NCI-H226 (cell line): ENCODE data around the gene BTBD9.

ENCODE experiments used
- DNase-seq: peaks from one replicate; pipeline ENCODE4 v3.0.0-alpha.2; 2015

Gene BTBD9

DNA sequence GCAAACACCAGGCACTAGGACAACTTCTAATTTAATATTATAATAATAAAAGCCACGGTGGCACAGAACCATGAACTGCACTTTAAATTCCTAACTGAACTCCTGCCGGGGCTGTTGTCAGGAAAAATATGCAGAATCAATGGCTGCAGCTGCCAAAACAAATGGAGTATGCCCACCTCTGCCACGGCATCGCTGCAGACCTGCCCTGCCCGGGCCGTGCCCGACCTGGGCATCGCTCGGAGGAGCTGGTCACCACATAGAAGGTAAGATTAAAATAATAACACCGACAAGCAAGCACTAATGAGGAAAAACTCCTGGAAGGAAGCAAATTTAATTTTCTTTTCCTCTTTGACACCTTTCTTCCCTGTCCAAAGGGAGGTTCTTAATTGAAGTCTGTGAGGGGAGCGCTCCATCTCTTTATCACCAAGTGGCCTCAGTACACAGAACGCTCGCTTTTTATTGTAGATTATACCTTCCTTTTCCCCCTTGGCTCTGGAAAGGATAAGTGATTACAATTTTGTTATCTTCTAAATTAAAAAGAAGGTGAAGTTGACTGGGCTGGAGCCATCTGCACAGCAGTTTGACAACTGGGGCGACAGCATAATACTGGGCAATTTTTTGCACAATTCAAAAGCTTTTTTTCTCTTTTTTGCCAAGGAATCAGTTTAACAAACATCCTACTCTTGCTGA lies 468.9 kb downstream of the BTBD9 start:
- DNase-seq = no peak

DNA sequence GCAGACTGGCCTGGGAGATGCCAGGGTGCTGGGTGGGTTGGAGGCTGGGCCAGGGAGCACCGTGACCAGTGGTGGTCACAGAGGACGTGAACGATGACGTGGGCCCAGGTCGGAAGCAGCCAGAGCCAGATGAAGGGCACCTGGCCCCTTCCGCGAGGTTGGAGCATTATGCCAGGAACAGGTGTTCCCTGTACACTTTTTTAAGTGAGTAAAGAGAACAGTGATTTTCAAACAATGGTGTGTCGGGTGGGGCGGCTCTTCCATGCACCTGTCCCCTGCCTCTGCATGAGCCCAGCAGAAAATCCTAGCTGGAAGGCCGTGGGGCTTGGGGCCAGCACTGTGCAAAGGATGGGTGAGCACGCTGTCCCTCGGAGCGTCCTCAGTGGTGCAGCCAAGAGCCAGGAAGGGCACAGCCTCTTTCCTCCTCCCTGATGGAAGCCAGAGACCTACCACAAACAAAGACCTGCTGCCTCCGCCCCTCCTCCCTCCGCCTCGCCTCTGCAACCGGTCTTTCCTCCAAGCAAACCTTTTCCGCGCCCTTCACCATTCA lies 469.7 kb downstream of the BTBD9 start:
- DNase-seq = no peak

DNA sequence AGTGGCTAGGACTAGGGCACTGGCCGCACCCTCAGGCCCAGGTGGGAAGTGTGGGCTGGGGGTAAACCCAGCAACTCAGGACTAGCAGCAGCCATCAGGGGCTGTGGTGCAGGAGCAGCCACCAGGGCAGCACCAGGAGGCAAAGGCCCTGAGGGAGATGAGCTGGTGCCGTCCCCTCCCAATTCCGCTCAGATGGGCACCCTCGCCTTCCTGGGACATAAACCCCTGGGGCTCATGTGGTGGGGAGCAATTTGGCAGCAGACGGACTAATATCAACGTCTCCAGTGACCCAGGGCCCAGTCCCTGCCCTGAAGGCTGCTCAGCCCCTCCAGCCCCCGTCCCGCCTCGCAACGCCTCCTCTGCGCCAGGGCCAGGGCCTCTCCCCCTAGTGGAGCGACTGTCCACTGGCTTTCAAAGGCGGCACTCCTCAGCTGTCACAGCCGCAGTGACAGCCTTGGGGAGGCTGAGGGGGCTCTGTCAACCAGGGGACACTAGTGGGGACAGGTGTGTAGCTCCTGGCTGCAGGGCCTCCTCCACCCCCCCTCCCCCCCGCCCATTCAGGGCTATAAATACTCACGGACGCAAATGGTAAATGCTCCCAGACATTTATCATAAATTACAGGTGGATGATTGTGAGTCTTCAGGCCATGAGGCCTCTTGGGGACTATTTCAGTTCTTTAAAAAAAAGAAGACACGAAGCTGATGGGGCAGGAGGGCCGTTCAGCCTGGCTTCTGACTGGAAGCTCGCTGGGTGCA lies 470.3 kb downstream of the BTBD9 start:
- DNase-seq = no peak

DNA sequence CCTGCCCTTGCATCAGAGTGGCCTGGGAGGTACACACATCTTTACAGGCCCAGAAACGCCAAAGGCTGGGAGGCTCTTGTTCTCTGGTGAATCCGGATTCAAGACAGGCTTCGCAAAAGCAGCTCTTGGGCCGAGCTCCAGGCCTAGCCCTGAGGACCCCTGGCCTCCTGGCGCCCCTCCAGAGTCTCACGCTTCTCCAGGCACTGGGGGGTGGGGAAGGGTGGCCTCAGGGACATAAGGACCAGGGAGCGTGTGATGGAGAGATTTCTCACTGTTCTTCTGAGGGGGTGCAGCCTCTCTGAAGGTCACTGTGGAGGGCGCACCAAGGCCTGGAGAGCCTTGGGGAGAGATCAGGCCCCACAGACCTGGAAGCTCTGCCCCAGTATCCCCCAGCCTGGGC lies 471.0 kb downstream of the BTBD9 start:
- DNase-seq = no peak

DNA sequence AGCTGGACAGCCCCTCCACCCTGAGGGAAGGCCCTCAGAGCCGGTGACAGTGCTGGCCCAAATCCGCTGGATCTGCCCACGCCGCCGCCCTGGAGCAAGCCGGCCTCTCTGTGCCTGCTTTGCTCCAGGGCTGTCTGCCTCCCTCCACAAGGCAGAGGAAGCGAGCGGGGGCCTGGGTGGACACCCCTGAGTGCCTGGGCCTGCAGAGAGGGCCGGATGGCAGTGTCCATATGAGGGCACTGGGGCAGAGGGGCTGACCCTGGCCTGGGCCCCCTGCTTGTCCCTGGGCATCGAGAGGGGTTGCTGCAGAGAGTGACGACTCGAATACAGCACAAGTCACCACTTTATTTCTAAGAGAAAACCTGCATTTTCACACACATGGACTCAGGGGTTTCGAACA lies 471.6 kb downstream of the BTBD9 start:
- no peak for DNase-seq

DNA sequence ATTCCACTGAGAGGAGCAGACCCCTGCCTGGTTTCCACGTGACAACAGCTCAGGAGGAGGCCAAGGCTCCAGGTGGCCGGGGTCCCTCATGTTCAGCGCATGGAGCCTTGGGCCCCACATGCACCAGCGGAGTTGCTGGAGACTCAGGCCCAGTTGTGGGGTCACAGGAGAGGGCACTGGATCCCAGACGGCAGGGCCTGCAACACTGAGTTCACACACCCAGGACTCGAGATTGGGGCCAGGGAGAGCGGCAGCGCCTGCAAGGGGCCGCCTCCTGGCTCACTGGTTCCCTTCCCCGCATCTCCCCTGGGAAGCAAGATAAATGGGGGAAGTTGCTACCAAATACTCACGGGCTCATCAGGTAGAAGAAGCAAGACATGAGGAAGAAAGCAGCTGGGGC lies 472.1 kb downstream of the BTBD9 start:
- DNase-seq = no peak

DNA sequence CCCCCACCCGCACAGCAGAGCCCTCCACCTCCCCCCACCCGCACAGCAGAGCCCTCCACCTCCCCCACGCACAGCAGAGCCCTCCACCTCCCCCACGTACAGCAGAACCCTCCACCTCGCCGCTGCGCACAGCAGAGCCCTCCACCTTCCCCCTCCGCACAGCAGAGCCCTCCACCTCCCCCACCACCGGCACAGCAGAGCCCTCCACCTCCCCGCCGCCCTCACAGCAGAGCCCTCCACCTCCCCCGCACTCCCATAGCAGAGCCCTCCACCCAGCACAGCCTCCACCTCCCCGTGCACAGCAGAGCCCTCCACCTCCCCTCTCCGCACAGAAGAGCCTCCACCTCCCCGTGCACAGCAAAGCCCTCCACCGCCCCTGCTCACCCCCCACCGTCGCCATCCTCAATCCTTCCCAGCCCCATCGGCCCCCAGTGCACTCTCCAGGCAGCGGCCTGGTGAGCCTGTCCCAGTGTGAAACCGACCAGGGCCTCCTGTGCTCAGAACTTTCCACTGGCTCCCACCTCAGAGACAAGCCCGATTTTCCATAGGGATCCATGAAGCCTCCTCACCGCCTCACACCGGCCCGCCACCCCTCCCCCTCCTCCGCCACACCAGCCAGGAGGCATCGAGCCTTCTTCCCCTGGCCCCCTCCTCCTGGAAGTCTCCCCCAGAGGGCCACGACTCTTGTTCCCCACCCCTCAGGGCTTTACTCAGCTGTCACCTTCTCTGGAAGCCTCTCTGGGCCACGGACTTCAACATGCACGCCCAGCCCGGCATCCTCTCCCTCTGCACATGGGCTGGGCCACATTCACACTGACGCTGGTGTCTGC lies 473.1 kb downstream of the BTBD9 start:
- no peak for DNase-seq

DNA sequence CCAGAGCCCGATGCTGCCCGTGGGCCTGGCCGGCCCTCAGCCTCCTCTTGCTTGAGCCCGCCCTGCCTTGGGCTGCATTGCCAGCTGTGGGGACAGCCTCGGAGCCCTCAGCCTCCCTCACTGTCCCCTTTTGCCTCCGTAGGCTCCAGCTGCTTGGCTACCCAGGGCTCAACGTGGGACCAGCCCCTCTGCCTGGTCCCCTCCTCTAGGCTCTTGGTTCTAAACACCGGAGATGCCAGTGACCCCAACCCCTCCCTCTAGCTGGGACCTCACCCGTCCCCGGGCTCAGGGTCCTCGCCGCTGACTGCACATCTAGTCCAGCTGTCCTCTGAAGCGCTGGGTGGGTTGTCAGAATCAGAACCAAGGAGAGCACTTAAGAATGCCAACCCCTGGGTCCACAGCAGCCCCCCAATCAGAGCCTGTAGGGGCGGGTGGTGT lies 475.0 kb downstream of the BTBD9 start:
- no peak for DNase-seq

DNA sequence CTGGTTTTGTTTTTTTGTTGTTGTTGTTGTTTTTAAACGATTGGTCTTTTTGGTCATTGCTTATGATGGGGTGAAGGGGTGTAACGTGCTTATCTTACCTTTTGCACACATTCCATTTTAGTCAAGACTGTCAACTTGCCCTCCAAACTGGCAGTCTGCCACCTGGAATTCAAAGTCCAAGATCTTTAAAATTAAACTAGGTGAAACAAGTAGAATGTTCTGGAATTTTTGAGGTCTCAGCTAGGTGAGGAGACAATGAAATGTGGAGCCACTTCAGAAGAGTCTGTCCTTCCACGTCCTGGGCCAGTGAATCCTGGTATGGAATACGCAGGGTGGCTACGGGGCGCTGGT lies 475.6 kb downstream of the BTBD9 start:
- DNase-seq = no peak

DNA sequence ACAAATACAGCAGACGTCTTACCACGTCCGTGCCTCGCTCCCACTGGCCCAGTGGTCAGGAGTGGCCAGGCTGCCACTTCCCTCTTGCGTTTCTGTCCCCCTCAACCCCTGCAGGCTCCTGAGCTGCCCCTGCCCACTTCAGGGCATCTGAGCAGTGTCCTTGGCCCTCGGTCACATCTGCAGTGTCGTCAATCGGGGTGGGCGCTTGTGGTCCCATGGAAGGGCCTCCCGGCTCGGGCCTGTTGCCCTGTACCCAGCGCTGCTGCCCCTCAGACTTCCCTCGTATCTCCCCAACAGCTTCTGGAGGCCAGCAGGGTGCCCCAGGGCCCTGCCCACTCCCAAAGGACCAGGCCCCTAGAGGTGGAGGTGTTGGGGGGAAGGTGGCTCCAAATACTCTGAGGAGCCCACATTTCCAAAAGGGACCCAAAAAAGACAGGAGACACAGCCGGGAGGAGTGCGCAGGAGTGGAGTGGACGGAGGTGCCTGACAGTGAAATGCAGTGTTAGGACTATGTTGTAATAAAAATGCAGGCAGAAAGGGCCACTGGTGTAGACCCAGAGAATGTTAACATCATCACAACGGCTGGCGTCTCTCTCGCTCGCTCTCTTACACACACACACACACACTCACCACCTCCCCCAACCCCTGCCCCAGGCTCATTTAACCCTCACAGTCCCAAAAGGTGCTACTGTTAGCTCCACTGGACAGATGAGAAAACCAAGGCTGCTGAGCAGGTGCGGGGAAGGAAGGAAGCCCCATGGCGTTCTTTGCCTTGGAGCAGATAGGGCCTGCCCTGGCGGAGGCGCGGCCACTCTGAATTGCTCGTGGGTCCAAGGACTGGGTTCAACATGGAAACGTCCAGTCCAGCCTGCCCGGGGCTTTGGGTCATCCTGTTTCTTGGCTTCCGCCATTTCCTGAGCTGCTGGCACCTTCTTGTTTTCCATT lies 476.3 kb downstream of the BTBD9 start:
- no peak for DNase-seq

DNA sequence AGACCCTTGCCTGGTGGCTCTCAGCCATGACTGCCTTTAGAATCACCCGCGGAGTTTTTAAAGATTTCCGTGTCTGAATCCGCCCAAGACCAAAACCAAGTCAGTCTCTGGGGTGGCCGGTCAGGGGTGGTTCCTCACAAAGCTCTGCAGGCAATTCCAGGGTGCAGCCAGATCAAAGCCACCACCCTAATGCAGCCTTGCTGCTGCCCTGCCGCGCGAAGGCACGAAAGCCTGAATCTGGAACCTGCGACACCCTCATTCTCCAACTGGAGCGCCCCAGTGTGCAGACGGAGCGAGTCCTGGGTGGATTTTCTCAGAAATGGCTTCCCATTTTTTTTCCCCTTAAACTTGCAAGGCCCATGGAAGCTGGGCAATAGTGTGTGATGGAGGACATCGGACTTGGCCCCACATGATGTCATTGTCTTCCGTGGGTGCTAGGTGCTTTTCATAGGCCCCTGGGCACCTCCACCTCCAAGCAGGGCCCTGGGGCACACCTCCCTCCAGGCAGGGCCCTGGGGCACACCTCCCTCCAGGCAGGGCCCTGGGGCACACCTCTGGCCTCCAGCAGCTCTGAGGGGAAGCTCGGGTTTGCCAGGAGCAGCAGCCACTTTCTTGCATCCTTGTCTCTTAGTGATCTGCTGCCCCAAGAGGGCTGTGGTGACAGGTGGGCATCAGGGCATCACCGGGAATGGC lies 477.1 kb downstream of the BTBD9 start:
- DNase-seq = no peak

DNA sequence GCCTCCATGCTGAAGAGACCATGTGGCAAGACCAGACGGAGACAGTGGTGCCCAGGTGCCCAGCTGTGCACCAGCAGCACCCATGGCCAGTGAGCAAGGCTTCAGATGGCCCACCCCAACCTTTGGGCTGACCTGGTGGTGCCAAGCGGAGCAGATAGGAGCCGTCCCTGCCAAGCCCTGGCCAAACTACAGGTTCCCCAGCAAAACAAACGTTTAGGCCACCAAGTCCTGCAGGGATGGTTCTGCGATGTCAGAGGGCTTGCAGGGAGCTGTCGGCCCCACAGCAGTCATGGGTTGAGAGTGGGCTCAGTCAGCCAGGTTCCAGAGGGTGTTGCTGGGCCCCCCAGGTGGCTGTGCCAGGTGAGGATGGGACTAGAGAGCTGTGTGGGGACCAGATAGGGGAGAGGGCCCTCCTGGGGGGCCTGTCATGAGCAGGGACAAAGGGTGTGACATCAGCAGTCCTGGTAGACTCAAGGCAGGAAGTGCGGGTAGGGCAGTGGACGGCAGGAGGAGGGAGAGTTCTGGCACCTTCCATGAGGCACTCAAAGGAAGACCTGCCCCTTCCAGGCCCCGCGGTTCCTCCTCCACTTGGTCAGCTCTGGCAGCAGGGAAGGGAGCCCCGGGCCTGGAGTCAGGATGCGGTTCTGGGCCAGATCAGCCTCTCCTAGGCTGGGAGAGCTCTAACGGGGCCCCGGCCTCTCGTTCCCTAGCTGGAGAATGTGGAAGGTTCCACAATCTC lies 477.8 kb downstream of the BTBD9 start:
- DNase-seq = no peak

DNA sequence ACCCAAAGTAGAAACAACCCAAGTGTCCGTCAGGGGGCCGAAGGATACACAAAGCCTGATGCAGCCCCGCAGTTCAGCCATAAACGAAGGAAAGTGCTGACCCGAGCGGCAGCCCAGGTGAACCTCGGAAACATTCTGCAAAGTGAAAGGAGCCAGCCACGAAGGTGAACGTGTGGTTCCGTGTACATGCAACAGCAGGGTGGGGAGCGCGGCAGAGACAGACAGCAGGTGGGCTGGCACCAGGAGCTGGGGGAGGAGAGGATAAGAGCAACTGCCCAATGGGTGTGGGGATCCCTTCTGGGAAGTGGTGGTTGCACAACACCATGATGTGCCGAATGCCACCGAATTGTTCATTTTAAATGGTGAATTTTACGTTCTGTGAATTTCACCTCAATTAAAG lies 478.4 kb downstream of the BTBD9 start:
- no peak for DNase-seq

DNA sequence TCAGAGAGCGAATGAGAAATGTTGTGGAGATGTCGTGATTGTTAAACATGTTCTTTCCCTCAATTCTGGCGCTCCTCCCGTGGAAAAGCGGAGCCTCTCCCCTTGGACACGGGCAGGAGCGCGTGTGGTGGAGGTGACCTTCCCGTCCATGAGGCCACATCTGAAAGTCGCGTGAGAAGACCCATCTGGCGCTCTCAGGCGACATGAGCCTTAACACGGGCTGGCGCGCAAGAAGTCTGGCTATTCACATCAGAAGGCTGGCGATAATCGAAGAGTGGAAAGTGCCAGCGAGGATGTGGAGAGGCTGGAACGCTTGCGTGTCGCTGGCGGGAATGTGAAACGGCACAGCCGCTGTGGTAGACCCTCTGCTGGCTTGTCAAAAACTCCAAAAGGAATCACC lies 478.9 kb downstream of the BTBD9 start:
- DNase-seq = no peak

DNA sequence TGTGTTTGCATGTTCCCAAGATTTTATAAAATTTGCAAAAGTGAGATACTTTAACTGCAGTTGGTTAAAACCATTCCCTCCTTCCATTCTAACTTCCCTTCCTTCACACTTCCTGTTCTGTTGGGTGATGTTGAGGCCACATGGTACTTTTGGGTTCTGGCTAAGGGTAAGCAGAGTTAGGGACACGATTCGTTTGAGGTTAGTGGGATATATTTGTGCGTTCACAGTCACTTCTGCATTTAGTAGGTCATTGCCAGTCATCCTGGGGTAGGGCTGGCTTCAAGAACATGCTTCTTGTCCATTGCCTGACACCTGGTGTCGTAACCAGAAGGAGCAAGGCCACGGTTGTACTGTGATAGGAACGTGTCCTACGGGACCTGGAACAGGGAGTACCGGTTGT lies 480.1 kb downstream of the BTBD9 start:
- DNase-seq = no peak

DNA sequence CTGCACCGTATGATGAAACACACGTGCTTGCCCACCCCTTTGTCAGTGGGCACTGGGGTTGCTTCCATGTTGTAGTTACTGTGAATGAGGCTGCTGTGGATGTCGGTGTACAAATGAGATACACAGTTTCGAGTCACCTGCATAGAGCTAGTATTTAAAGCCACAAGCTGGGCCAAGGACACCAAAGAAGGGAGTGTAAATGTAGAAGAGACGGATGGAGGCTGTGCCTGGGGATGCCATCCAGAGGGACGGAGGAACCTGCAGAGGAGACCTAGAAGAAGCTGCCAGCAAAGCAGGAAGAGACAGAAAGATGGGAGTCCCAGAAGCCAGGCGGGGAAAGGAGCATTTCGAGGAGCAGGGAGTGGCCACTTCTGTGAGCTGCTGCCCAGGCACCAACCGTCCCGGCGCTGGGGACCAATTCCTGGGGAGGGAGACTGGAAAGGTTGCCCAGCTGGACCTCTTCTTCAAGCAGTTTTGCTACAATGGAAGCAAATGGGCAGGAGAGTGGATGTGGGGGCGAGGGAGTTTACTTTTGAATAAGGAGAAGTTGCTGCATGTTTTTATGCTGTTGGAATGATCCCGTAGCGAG lies 480.9 kb downstream of the BTBD9 start:
- no peak for DNase-seq

DNA sequence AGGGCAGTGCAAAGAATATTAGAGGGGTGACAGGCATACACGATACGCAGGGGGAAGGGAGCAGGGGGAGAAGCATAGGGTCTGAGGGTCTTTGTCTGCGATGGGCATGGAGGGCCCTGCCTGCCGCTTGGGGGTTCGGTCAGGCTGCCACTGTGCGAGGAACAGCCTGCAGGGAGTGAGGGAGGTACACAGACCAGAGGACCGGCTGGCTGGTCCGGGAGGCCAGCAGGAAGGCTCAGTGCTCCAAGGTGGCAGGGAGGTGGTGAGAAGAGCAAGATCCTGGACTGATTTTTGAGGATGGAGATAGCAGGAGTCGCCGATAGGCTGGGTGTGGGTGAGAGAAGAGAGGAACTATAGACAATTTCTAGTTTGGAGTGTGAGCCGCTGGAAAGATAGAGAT lies 481.8 kb downstream of the BTBD9 start:
- DNase-seq = no peak

DNA sequence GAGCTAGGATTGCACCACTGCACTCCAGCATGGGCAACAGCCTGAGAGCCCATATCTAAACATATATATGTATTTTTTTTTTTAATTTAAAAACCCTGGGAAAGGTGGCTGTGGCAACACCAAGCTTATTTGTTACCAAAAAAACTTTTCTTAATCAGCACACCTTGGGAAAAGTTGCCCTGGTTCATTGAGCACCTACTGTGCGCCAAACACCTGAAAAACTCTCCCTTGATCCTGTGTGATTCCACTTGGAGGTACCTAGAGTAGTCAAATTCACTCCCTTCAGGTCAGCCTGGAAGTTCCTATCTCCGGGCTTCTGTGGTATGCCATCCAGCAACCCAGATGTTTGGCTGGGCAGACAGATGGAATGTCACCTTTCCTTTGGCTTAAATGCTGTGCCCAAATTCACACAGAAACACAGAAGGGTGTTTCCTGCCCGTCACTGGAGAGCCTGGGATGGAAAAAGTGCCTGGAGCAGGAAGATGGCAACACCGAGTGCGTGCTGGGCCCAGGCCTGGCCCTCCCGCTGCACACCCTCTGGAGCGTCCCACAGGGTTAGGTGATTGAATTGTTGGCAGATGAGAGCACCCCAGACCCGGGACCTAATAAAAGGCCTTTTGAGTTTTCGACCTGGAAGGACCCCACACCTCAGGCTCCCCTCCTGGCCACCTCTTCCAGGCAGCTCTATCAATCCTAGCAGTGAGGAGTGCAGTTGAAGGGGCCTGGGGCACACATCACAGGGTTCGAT lies 482.7 kb downstream of the BTBD9 start:
- DNase-seq = no peak

DNA sequence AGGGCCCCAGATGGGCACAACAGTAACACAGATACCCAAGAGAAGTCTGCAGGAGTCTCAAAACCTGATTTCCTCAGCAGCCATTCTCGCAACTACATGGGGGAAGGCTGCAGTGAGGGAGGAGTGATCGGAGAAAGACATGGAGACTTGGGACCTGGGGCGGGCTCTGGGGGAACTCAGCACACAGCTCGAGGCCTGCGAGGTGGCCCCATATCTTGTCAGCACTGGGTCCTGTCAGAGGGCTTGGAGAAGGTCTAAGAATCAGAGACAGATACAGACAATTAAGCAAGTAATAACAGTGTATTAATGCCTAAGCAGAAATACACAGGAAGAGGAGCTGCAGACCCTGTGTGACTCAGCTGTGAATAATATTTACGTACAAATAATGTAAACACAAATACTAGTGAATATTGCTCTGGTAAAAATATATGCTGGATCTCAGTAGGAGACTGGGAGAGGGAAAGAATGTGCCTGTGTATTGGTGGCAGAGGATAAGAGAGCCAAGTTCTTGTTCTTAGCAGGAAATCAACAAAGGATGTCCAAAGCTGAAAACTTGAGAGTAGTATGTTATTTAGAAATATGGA lies 484.0 kb downstream of the BTBD9 start:
- no peak for DNase-seq

DNA sequence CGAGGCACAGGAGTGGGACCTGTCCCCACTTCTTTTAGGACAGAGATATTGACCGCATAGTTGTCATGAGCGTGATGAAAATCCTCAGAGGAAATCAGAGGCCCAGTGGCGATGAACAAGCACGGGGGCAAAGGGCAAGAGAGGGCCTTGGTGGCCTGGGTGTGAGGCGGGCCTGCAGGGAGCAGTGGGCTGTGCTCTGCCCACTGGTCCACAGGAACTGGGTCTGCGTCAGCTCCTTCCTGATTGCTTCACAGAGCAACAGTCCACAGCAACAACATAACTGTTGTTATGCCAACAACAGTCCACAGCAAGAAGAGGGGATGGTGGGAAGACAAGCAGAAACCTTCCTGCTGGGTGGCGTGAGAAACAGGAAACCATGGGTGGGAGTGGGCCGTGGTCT lies 484.6 kb downstream of the BTBD9 start:
- DNase-seq = no peak
